IMR-90 (cell line): ENCODE measurements around the gene APBB3.

Source experiments
- BHLHE40 ChIP-seq: fragments of 150-350 bp; IDR thresholded peaks from 2 replicates; pipeline ENCODE4 v1.6.1; 2016; ENCODE audit warnings: mild to moderate bottlenecking, low read depth, low read length
- CEBPB ChIP-seq: IDR thresholded peaks from 2 replicates; pipeline ENCODE4 v1.6.1; 2012; ENCODE audit warnings: low read depth, low read length, improper control_type of control experiment
- CHD1 ChIP-seq: IDR thresholded peaks from 2 replicates; pipeline ENCODE4 v1.6.1; 2012; ENCODE audit warnings: low read depth, low read length, improper control_type of control experiment
- FOS ChIP-seq: fragments of 150-350 bp; IDR thresholded peaks from 2 replicates; pipeline ENCODE4 v1.6.1; 2016; ENCODE audit warnings: low read depth, low read length
- MAFK ChIP-seq: IDR thresholded peaks from 2 replicates; pipeline ENCODE4 v1.6.1; 2012; ENCODE audit warnings: low read depth, low read length, improper control_type of control experiment
- MAZ ChIP-seq: IDR thresholded peaks from 2 replicates; pipeline ENCODE4 v1.6.1; 2012; ENCODE audit warnings: low read depth, mild to moderate bottlenecking, low read length, improper control_type of control experiment, moderate library complexity, borderline replicate concordance
- MXI1 ChIP-seq: IDR thresholded peaks from 2 replicates; pipeline ENCODE4 v1.6.1; 2012; ENCODE audit warnings: low read depth, mild to moderate bottlenecking, low read length, moderate library complexity, borderline replicate concordance
- POLR2A ChIP-seq: IDR thresholded peaks from 2 replicates; pipeline ENCODE4 v1.6.1; 2012; ENCODE audit warnings: mild to moderate bottlenecking, low read depth, low read length
- RAD21 ChIP-seq: IDR thresholded peaks from 2 replicates; pipeline ENCODE4 v1.6.1; 2012; ENCODE audit warnings: low read length, improper control_type of control experiment
- RCOR1 ChIP-seq: IDR thresholded peaks from 2 replicates; pipeline ENCODE4 v1.6.1; 2012; ENCODE audit warnings: mild to moderate bottlenecking, low read length, improper control_type of control experiment; ENCODE audit not compliant: insufficient replicate concordance
- RFX5 ChIP-seq: IDR thresholded peaks from 2 replicates; pipeline ENCODE4 v1.8.0; 2012; ENCODE audit warnings: low read depth, mild to moderate bottlenecking, low read length, moderate library complexity
- SMC3 ChIP-seq: fragments of 150-350 bp; IDR thresholded peaks from 2 replicates; pipeline ENCODE4 v1.6.1; 2016; ENCODE audit warnings: low read depth, mild to moderate bottlenecking, antibody characterized with exemption, low read length, moderate library complexity
- TF ChIP-seq, protein P1 (sequence below): conservative IDR thresholded peaks from 2 replicates; pipeline ENCODE4 v1.5.1; 2012; ENCODE audit warnings: mild to moderate bottlenecking, low read depth, low read length, improper control_type of control experiment
- TF ChIP-seq, protein P2 (sequence below): fragments of 150-350 bp; IDR thresholded peaks from 2 replicates; pipeline ENCODE4 v1.6.1; 2016; ENCODE audit warnings: low read depth, mild to moderate bottlenecking, low read length, moderate library complexity, borderline replicate concordance

DNA sequence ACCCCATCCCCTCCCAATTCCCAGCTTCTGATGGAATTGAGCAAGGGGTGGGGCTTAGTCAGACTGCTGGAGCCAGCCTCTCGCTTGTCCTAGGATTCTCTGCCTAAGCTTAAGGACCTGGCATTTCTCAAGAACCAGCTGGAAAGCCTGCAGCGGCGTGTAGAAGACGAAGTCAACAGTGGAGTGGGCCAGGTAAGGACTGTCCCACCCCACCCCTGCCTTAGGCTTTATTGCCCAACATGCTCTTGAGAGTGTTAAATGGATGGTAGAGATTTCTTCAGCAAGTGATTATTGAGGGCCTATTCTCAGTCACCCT is 1.3 kb upstream of the APBB3 start:
- TF ChIP-seq, protein P1, sequence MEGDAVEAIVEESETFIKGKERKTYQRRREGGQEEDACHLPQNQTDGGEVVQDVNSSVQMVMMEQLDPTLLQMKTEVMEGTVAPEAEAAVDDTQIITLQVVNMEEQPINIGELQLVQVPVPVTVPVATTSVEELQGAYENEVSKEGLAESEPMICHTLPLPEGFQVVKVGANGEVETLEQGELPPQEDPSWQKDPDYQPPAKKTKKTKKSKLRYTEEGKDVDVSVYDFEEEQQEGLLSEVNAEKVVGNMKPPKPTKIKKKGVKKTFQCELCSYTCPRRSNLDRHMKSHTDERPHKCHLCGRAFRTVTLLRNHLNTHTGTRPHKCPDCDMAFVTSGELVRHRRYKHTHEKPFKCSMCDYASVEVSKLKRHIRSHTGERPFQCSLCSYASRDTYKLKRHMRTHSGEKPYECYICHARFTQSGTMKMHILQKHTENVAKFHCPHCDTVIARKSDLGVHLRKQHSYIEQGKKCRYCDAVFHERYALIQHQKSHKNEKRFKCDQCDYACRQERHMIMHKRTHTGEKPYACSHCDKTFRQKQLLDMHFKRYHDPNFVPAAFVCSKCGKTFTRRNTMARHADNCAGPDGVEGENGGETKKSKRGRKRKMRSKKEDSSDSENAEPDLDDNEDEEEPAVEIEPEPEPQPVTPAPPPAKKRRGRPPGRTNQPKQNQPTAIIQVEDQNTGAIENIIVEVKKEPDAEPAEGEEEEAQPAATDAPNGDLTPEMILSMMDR: no peak
- no peak for TF ChIP-seq MAFK
- TF ChIP-seq RCOR1: no peak
- no peak for TF ChIP-seq RFX5
- no peak for TF ChIP-seq RAD21
- TF ChIP-seq POLR2A: no peak
- no peak for TF ChIP-seq BHLHE40
- TF ChIP-seq, protein P2, sequence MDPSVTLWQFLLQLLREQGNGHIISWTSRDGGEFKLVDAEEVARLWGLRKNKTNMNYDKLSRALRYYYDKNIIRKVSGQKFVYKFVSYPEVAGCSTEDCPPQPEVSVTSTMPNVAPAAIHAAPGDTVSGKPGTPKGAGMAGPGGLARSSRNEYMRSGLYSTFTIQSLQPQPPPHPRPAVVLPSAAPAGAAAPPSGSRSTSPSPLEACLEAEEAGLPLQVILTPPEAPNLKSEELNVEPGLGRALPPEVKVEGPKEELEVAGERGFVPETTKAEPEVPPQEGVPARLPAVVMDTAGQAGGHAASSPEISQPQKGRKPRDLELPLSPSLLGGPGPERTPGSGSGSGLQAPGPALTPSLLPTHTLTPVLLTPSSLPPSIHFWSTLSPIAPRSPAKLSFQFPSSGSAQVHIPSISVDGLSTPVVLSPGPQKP: no peak
- no peak for TF ChIP-seq CEBPB
- TF ChIP-seq FOS: no peak
- TF ChIP-seq MXI1: no peak
- no peak for TF ChIP-seq SMC3
- no peak for TF ChIP-seq MAZ
- no peak for TF ChIP-seq CHD1
